Subcutaneous abdominal adipose tissue (tissue), 5 donors: Measurements from ENCODE around the gene CADPS.

ENCODE experiments used
- H3K27ac ChIP-seq: one replicate; pipeline ENCODE4 v1.7.0; 2013; ENCODE audit warnings: low read depth, mild to moderate bottlenecking, inconsistent platforms, low read length, moderate library complexity
- H3K27me3 ChIP-seq, 5 donors: one replicate each; pipeline ENCODE4 v1.7.0; 2013; ENCODE audit warnings: low read length in 5 of 5, inconsistent platforms in 1 of 5; ENCODE audit not compliant: control insufficient read depth in 5 of 5, insufficient read depth in 4 of 5
- H3K36me3 ChIP-seq, 5 donors: one replicate each; pipeline ENCODE4 v1.7.0; 2013; ENCODE audit warnings: low read length in 5 of 5; ENCODE audit not compliant: control insufficient read depth in 5 of 5, insufficient read depth in 5 of 5
- H3K4me1 ChIP-seq, 5 donors: one replicate each; pipeline ENCODE4 v1.7.0; 2013; ENCODE audit warnings: low read length in 5 of 5, mild to moderate bottlenecking in 3 of 5, moderate library complexity in 1 of 5; ENCODE audit not compliant: control insufficient read depth in 5 of 5, insufficient read depth in 5 of 5
- H3K4me3 ChIP-seq, 5 donors: one replicate each; pipeline ENCODE4 v1.7.0; 2013; ENCODE audit warnings: low read length in 5 of 5, low read depth in 1 of 5
- H3K9ac ChIP-seq, 5 donors: one replicate each; pipeline ENCODE4 v1.7.0; 2013; ENCODE audit warnings: low read length in 5 of 5, mild to moderate bottlenecking in 4 of 5, moderate library complexity in 3 of 5
- H3K9me3 ChIP-seq, 5 donors: one replicate each; pipeline ENCODE4 v1.7.0; 2013; ENCODE audit warnings: low read length in 5 of 5; ENCODE audit not compliant: control insufficient read depth in 5 of 5
- donor health status: healthy.
- donor health status: healthy.
- donor health status: healthy.
- donor health status: healthy.
- donor health status: healthy.

CADPS gene

DNA sequence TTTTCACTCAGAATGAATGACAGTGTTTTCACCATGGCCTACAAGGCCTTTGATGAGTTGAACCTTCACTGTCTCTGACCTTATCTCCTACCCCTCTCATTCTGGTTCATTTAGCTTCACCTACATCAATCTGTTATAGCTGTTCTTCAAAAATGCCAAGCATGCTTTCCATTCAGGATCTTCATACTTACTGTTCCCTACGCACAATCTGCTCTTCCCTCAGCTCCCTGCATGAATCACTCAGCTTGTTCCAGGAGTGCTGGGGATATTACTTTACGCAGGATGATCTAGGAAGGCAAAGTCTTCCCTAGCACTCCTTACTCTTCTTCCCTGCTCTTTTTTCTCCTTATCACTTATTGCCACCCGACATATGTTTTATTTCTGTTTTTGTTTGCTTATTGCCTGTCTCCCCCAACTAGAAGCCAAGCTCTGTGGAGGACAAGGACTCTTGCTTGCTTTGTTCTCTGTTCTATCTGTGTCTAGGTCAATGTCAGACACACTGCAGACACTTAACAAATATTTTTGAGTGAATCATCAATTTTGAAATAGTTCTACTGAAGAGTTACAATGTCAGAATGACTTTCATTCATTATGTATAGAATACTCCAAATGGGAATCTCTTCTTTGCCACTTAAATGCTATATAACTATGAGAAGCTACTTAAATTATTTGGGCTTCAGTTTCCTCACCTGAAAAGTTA is 263.5 kb downstream of the CADPS start:
- Histone ChIP-seq H3K36me3 (no peaks in the 10 kb centered on the region), H3K4me1 (no peaks in the 10 kb centered on the region), H3K9me3 (no peaks in the 10 kb centered on the region), H3K9ac (no peak overlapping the region), H3K27me3 (peaks cover 0 to 8% (median 0%) of the 10 kb centered on the region in 5 donors), H3K27ac (no peak overlapping the region), H3K4me3 (no peak overlapping the region)

DNA sequence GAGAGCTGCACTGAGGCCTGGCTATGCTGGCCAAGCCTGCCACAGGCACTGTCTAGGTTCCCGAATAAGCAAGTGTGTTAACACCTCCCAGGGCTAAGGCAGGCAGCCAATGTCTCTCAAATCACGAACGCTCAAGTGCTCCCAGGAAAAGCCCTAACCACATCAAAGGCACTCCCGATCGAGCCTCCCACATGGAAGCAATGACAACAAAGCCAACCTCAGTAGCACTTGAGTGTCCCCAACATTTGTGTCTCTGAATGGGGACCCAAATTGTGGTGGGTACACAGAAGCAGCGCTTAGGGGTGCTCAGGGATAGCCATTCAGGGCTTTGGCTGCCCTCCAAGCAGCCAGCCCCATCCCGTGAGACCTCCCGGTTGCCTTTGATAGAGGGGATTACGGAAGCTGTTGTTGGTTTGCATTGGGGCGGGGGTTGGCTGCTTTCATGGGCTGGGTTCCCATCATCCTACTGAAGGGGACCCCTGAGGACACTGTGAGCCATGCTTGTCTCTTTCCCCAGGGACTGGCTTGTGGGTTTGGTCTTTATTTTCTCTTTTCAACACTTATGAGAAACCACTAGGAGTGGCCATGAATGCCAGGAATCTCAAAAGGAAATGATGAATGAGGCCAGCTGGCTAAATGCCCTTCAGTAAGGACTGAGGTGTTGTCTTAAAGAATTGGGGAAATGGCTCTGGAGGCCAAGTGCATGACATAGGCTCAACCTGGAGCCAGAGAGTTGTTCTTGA is 267.8 kb downstream of the CADPS start:
- Histone ChIP-seq H3K27ac (no peak overlapping the region), H3K36me3 (no peaks in the 10 kb centered on the region), H3K4me1 (no peaks in the 10 kb centered on the region), H3K4me3 (no peak overlapping the region), H3K9me3 (no peaks in the 10 kb centered on the region), H3K9ac (no peak overlapping the region), H3K27me3 (peaks cover 0 to 2% (median 0%) of the 10 kb centered on the region in 5 donors)

DNA sequence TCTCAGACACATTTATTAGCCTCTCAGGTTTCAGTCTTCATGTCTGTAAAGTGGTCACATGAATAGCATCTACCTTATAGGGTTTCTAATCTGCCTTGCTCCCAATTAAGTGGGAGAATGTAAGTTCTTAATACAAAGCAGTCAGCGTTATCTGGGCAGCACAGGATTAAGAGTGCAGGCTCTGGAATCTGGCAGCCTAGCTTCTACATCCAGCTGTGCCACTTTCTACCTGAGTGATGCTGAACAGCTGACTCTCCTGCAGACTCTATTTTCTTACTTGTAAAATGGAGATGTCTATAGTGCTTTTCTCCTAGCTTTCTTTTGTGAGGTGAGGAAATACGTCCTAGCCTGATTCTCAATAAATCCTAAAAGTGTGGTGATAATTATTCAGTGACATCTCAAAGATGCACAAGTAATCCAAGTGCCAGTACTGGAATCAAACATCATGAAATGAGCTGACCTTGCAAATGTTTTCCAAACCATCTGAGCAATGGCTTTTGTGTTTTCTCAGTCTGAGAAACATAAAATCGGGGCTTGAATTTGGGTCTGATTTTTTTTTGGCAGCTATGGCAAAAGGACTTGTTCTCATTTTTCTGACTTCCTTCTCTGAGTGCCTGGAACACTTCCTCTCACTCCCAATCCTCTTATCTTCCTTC is 269.7 kb downstream of the CADPS start:
- Histone ChIP-seq H3K4me1 (no peaks in the 10 kb centered on the region), H3K4me3 (no peak overlapping the region), H3K27ac (no peak overlapping the region), H3K36me3 (no peaks in the 10 kb centered on the region), H3K9ac (no peak overlapping the region), H3K9me3 (no peaks in the 10 kb centered on the region), H3K27me3 (peaks cover 0 to 6% (median 0%) of the 10 kb centered on the region in 5 donors)

DNA sequence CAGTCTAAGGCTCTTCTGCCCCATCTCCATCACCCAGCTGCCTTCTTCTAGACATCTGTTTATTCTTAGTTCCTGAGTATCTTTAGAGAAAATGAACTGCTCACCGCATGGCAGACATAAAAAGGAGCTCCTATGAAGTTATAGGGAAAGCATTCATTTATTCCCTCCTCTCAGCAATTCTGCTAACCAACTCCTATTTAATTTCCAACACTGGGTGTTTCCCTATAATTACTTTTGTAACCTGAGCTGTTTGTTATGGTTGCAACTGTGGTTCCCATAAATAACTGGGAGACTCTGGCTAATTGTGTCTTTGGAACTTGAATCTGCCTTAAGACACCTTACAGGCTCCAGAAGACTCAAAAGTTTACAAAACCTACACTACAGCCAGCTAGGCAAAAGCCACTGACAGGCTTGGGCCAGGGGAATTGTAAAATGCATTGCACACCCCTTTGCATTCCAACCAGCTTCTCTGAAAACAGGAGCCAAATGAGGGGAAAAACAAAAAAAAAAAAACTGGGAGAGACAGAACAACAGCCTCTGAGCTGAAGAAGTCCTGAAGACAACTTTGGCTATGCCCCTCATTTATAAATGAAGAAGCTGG is 270.4 kb downstream of the CADPS start:
- Histone ChIP-seq H3K9me3 (no peaks in the 10 kb centered on the region), H3K4me3 (no peak overlapping the region), H3K36me3 (no peaks in the 10 kb centered on the region), H3K9ac (no peak overlapping the region), H3K27me3 (peaks cover 0 to 6% (median 0%) of the 10 kb centered on the region in 5 donors), H3K27ac (no peak overlapping the region), H3K4me1 (no peaks in the 10 kb centered on the region)

DNA sequence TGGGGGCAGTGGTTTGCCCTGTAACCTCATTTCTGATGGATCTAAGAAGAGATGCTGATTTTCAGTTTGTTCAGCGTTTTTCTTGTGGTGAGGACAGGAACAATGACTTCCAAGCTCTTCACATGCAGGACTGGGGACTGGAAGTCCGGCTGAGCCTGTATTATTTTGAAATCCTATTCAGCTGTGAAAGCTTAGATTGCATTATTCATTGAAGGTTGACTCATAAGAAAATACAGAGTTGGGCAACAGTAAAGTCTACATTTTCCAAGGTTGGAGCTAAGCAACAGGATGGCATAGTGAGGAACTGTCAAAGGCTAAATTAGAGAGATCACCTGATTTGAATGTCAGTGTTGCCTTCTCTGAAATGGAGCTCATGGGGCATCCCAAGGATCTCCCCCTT is 270.9 kb downstream of the CADPS start:
- H3K4me3 ChIP-seq = no peak overlapping the region
- no peaks in the 10 kb centered on the region for H3K4me1 ChIP-seq
- peaks cover 0 to 6% (median 0%) of the 10 kb centered on the region in 5 donors for H3K27me3 ChIP-seq
- H3K27ac ChIP-seq = no peak overlapping the region
- H3K9ac ChIP-seq = no peak overlapping the region
- H3K36me3 ChIP-seq = no peaks in the 10 kb centered on the region
- no peaks in the 10 kb centered on the region for H3K9me3 ChIP-seq

DNA sequence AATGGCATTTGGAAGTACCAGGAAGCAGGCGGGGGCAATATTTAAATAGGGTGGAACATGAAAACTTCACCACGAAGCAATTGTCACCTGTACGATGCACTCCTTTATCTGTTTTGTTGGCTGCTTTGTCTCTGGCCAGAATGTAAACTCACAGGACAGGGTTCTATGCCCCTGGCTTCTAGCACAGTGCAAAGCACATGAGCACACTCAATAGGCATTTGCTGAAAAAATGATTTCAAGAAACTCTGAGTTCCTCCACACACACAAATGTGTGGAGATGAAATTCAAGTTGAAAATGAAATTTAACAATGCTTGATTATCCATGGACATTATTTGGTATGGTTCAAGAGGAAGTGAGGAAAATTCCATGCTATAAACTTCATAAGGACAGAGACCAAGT is 272.2 kb downstream of the CADPS start:
- H3K9ac ChIP-seq = no peak overlapping the region
- no peaks in the 10 kb centered on the region for H3K4me1 ChIP-seq
- H3K27ac ChIP-seq = no peak overlapping the region
- peaks cover 0 to 6% (median 0%) of the 10 kb centered on the region in 5 donors for H3K27me3 ChIP-seq
- no peaks in the 10 kb centered on the region for H3K9me3 ChIP-seq
- H3K36me3 ChIP-seq = no peaks in the 10 kb centered on the region
- H3K4me3 ChIP-seq = no peak overlapping the region

DNA sequence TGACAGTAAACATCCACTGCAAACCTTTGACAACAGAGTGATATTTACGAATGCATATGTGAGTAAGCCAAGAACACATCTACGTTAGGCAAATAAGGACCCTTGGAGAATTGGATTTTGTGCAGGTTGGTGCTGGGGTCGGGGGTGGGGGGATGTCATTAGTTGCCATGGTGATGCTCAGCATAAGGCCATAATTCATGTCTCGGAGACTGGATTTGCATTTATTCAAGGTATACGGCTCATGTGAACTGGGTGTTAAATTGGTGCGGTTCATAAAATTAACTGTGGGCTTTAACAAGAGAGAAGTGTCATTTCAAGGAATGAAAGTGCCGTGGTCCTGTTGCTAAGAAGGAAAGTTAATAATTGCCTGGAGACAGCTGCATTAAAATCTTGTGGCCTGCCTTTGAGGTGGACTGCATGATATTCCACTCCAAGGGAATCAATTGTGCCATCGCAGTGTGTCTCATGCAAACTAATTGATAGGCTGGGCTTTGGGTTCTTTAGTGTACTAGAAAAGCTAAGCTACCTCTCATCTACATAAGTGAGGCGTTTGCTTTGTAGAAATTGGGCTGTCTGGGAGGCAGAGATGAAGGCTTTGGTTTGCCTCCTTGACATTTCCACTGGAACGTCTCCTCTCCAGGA is 273.0 kb downstream of the CADPS start:
- Histone ChIP-seq H3K4me1 (no peaks in the 10 kb centered on the region), H3K4me3 (no peak overlapping the region), H3K9ac (no peak overlapping the region), H3K27ac (no peak overlapping the region), H3K9me3 (no peaks in the 10 kb centered on the region), H3K36me3 (no peaks in the 10 kb centered on the region), H3K27me3 (peaks cover 0 to 6% (median 0%) of the 10 kb centered on the region in 5 donors)

DNA sequence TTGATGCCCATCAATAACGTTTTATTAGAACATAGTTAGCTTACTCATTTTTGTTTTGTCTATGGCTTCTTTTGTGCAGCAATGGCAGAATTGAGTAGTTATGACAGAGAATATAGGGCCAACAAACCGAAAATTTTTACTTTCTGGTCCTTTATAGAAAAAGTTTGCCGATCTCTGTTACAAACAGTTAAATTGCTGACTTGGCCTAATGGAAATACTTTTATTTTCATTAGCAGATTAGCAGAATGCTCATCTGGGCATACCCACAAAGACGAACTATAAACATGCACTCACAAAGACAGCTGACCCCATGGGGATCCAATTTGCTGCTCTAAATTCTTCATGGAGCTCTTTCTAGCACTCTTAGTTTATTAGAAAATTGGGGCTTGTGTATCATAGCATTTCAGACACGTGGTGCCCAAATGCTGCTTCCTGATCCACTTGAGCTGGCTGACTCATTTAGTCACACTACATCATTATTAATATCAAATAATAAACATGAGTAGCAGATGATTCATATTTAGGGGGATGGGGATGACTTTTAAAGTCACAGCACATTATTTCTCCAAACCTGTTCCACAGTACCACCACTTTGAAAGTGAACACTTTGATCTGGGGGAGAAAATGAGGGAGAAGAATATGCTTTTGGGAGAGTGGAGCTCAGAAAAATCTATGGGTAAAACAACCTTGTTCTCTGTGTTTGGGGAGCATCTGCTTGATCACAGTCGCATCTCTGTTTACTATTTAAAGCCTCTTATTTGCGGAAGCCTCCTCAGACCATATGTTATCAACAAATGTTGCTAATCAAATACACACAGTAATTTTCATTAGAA is 273.8 kb downstream of the CADPS start:
- Histone ChIP-seq H3K9ac (no peak overlapping the region), H3K4me1 (no peaks in the 10 kb centered on the region), H3K27me3 (peaks cover 0 to 6% (median 0%) of the 10 kb centered on the region in 5 donors), H3K27ac (no peak overlapping the region), H3K36me3 (no peaks in the 10 kb centered on the region), H3K9me3 (no peaks in the 10 kb centered on the region), H3K4me3 (no peak overlapping the region)

DNA sequence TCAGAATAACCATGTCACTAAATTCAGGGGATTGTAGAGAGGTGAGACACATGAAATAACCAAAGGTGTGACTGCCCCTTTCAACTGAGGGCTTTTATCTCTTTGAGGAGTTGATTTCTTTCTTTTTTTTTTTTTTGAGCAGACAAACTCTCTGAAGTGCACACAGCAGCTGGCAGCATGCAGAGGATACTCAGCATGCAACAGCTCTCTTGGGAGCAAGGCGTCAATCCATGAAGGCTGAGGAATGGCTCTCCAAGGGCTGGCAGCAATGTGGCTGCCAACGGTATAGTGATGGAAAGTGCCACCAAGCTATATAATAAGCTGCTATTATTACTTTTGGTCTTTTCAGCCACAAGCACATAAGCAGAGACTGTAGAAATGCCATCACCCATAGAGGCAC is 275.2 kb downstream of the CADPS start:
- Histone ChIP-seq H3K9me3 (no peaks in the 10 kb centered on the region), H3K27me3 (peaks cover 0 to 6% (median 0%) of the 10 kb centered on the region in 5 donors), H3K4me3 (no peak overlapping the region), H3K4me1 (no peaks in the 10 kb centered on the region), H3K36me3 (no peaks in the 10 kb centered on the region), H3K27ac (no peak overlapping the region), H3K9ac (no peak overlapping the region)
